Caco-2 (cell line): Measurements from ENCODE around the gene BHLHE23. TPM values are rescaled to one million over a fixed set of nuclear protein-coding genes. Genes with fewer than 3 reads are reported as not detected.
A peak's percentile ranks its signal among the peaks of the same experiment; 100 is the strongest.

Experiments used
- BruUV-seq: library from RNA; stranded (reverse); fragments of 400-500 nt; replicated peaks from 2 replicates; lab custom pipeline; 2021; lab: Mats Ljungman, UMichigan
- CTCF ChIA-PET: fragments of 300-600 bp; sonication (Branson Sonifier 250); formaldehyde crosslinking; loops from one replicate; lab custom pipeline; 2022; ENCODE audit warnings: antibody characterized with exemption; lab: Charles Lee
- POLR2A ChIA-PET: fragments of 300-600 bp; sonication (Branson Sonifier 250); formaldehyde crosslinking; loops from one replicate; lab custom pipeline; 2022; ENCODE audit warnings: antibody characterized with exemption; lab: Charles Lee
- DNase-seq, 2 experiments: peaks; one replicate each; pipeline versions ENCODE4 v3.0.0 to v3.0.0-alpha.2; 2020 to 2022
- H3K27me3 ChIP-seq: replicated peaks from 2 replicates; pipeline ENCODE4 v1.6.0; 2011; ENCODE audit warnings: low read length; ENCODE audit not compliant: control insufficient read depth, insufficient read depth
- H3K36me3 ChIP-seq: 2 replicates; pipeline ENCODE4 v1.5.1; 2011; ENCODE audit warnings: low read length; ENCODE audit not compliant: control insufficient read depth, insufficient read depth
- H3K4me1 ChIP-seq: fragments of 250-450 bp; sonication (Bioruptor Pico); 2 replicates; pipeline ENCODE4 v1.5.1; 2020; ENCODE audit warnings: mild to moderate bottlenecking
- H3K4me3 ChIP-seq: 2 replicates; pipeline ENCODE4 v1.5.1; 2011; ENCODE audit warnings: low read depth, mild to moderate bottlenecking, control low read depth, low read length
- H3K9me3 ChIP-seq: fragments of 250-450 bp; sonication (Bioruptor Pico); 2 replicates; pipeline ENCODE4 v1.5.1; 2020; ENCODE audit warnings: mild to moderate bottlenecking, moderate library complexity
- H3K27ac Mint-ChIP-seq: one replicate; pipeline ENCODE4 v1.8.0; 2022; ENCODE audit warnings: mixed read lengths; ENCODE audit not compliant: unreplicated experiment
- H3K27me3 Mint-ChIP-seq: one replicate; pipeline ENCODE4 v1.8.0; 2022; ENCODE audit warnings: mixed read lengths; ENCODE audit not compliant: insufficient read depth, unreplicated experiment
- H3K36me3 Mint-ChIP-seq: one replicate; pipeline ENCODE4 v1.8.0; 2022; ENCODE audit warnings: mild to moderate bottlenecking, mixed read lengths; ENCODE audit not compliant: insufficient read depth, unreplicated experiment
- H3K4me1 Mint-ChIP-seq: one replicate; pipeline ENCODE4 v1.8.0; 2022; ENCODE audit warnings: low read depth, mixed read lengths; ENCODE audit not compliant: unreplicated experiment
- H3K4me3 Mint-ChIP-seq: one replicate; pipeline ENCODE4 v1.8.0; 2022; ENCODE audit warnings: mild to moderate bottlenecking, moderate library complexity, mixed read lengths; ENCODE audit not compliant: unreplicated experiment
- H3K9me3 Mint-ChIP-seq: one replicate; pipeline ENCODE4 v1.8.0; 2022; ENCODE audit warnings: mixed read lengths; ENCODE audit not compliant: unreplicated experiment
- CTCF ChIP-seq, 2 experiments: fragments of 200-600 bp in 1 of 2; IDR thresholded peaks; 1 replicate in 1 of 2; 2 replicates in 1 of 2; pipeline versions ENCODE4 v1.5.1 to v1.8.0; 2011 to 2022; ENCODE audit warnings: antibody characterized with exemption in 1 of 2, control low read depth in 1 of 2, inconsistent platforms in 1 of 2, low read depth in 1 of 2, low read length in 1 of 2, mild to moderate bottlenecking in 1 of 2, moderate library complexity in 1 of 2; ENCODE audit not compliant: insufficient read depth in 1 of 2, severe bottlenecking in 1 of 2, unreplicated experiment in 1 of 2
- intact Hi-C: fragments of 100-400 bp; cut with micrococcal nuclease; formaldehyde crosslinking; loops from one replicate; pipeline ENCODE4 v1.10.0; 2022; ENCODE audit not compliant: unreplicated experiment
- total RNA-seq: library from RNA; stranded (reverse); gene quantifications from 2 replicates; pipeline ENCODE4 v1.2.3, GENCODE V29; 2022

The BHLHE23 gene
- total RNA-seq, 1 experiment from 2014 or later, result 0.95 TPM

DNA sequence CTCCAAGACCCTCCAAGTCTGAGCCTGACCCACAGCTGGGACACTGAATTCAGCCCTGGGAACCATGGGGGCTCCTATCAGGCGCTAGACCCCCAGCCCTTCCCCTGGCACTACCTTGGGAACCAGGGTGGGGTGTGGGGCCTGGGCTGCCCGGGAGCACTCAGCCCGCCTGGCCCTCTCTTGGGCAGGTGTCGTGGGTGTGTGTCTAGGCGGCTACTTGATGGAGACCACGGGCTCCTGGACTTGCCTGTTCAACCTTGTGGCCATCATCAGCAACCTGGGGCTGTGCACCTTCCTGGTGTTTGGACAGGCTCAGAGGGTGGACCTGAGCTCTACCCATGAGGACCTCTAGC lies 39.6 kb downstream of the BHLHE23 start:
- Mint-ChIP-seq H3K36me3 (peaks cover 34% of the 10 kb centered on the region), H3K4me1 (peaks cover 10% of the 10 kb centered on the region), H3K9me3 (no peaks in the 10 kb centered on the region), H3K4me3 (no peak overlapping the region), H3K27ac (no peak overlapping the region), H3K27me3 (no peaks in the 10 kb centered on the region)
- CTCF ChIA-PET, result interaction anchor here (2.1 kb wide), 1 partner anchor 42 kb away, joined by 6 read pairs; no protein-coding TSS in a partner anchor
- POLR2A ChIA-PET, result no interaction called here
- BruUV-seq, result no TSS peak
- no peak overlapping the region for H3K4me3 ChIP-seq
- DNase-seq, result no peak
- no peaks in the 10 kb centered on the region for H3K27me3 ChIP-seq
- no peak for TF ChIP-seq CTCF (IDR thresholded peaks at IDR 0.05; ENCODE audit: insufficient read depth in 1 of 2, low read depth in 1 of 2, low read length in 1 of 2, severe bottlenecking in 1 of 2, unreplicated experiment in 1 of 2)
- no peaks in the 10 kb centered on the region for H3K4me1 ChIP-seq
- intact Hi-C loops, result no loop called here
- peaks cover 11% of the 10 kb centered on the region for H3K36me3 ChIP-seq
- no peaks in the 10 kb centered on the region for H3K9me3 ChIP-seq

DNA sequence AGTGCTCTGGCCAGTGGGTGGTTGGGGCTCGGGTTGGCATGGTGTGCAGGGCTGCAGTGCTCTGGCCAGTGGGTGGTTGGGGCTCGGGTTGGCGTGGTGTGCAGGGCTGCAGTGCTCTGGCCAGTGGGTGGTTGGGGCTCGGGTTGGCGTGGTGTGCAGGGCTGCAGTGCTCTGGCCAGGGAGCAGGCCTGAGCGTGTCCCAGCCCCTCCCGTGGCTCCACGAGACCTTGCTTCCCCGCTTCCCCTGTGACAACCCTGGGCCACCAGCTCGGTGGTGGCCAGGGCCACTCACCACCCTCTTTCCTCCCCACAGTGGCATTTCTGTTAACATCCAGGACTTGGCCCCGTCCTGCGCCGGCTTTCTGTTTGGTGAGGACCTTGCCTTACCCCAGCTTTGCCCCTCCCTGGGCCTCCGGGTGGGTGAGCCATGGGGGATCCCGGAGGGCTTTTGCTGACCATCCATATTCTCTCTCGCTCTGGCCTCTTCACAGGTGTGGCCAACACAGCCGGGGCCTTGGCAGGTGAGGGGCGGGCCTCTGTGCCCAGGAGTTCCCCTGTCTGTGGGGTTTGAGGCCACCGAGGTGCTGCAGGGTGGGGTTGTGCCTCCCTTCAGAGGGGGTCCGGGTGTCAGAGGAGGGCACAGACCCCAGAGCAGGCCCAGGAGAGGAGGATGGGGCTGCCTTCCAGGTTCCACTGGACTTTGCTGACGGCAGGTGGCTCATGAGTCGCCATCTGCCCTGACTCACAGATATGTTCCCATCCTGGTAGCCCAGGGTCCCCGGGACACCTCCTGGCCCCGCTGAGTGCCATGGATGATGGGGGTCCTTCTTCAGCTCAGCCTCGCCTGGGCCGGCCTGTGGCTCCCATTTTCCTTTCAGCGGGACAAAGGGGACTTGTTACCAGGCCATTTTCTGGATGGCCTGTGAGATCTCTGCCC lies 40.3 kb downstream of the BHLHE23 start:
- Mint-ChIP-seq H3K9me3 (no peaks in the 10 kb centered on the region), H3K36me3 (peaks cover 34% of the 10 kb centered on the region), H3K4me1 (peaks cover 4% of the 10 kb centered on the region), H3K27ac (no peak overlapping the region), H3K4me3 (no peak overlapping the region), H3K27me3 (no peaks in the 10 kb centered on the region)
- BruUV-seq, result no TSS peak
- Histone ChIP-seq H3K27me3 (no peaks in the 10 kb centered on the region), H3K36me3 (peaks cover 13% of the 10 kb centered on the region), H3K9me3 (no peaks in the 10 kb centered on the region), H3K4me1 (no peaks in the 10 kb centered on the region), H3K4me3 (no peak overlapping the region)
- TF ChIP-seq CTCF (IDR thresholded peaks at IDR 0.05; ENCODE audit: insufficient read depth in 1 of 2, low read depth in 1 of 2, low read length in 1 of 2, severe bottlenecking in 1 of 2, unreplicated experiment in 1 of 2), result no peak
- ChIA-PET POLR2A (no interaction called here), CTCF (interaction anchor here (0.6 to 2.1 kb wide), 3 partner anchors 13 to 44 kb away, joined by 6 read pairs; no protein-coding TSS in a partner anchor)
- intact Hi-C loops, result no loop called here
- no peak for DNase-seq

- no peak overlapping the region for H3K27ac Mint-ChIP-seq
Measured at GRCh38 chr20:62965363-62965771, 41.4 kb downstream of the BHLHE23 start.

More at GRCh38 chr20:62965363-62965771, 41.4 kb downstream of the BHLHE23 start:
- Histone ChIP-seq H3K36me3 (peaks cover 13% of the 10 kb centered on the region), H3K27me3 (no peaks in the 10 kb centered on the region), H3K4me3 (no peak overlapping the region), H3K4me1 (no peaks in the 10 kb centered on the region), H3K9me3 (no peaks in the 10 kb centered on the region)
- ChIA-PET POLR2A (no interaction called here), CTCF (interaction anchor here (0.6 kb wide), 1 partner anchor 12 kb away, joined by 6 read pairs; no protein-coding TSS in a partner anchor)
- H3K9me3 Mint-ChIP-seq, result no peaks in the 10 kb centered on the region
- no peak overlapping the region for H3K4me3 Mint-ChIP-seq
- no peaks in the 10 kb centered on the region for H3K4me1 Mint-ChIP-seq
- no TSS peak for BruUV-seq
- peak in 1 of 2 experiments; percentile 26 for TF ChIP-seq CTCF (IDR thresholded peaks at IDR 0.05; ENCODE audit: insufficient read depth in 1 of 2, low read depth in 1 of 2, low read length in 1 of 2, severe bottlenecking in 1 of 2, unreplicated experiment in 1 of 2)
- no peaks in the 10 kb centered on the region for H3K27me3 Mint-ChIP-seq
- intact Hi-C loops, result no loop called here
- no peak for DNase-seq
- H3K36me3 Mint-ChIP-seq, result peaks cover 37% of the 10 kb centered on the region
